Upper lobe of left lung (tissue), 6 donors: ENCODE data around the gene DERA. TPM values are rescaled to one million over a fixed set of nuclear protein-coding genes. Genes with fewer than 3 reads are reported as not detected.

Experiments used
- ATAC-seq, 2 donors: fragments of 200-7000 bp; cut with Tn5 transposase; one replicate each; pipeline ENCODE4 v1.9.1; 2022; ENCODE audit warnings: mild to moderate bottlenecking in 2 of 2, moderate library complexity in 2 of 2; ENCODE audit not compliant: low FRiP score in 2 of 2
- DNase-seq, 2 donors: peaks; one replicate each; pipeline ENCODE4 v3.0.0-alpha.2; 2019 to 2020
- H3K27ac ChIP-seq, 4 donors: fragments of 200-600 bp; sonication (generic); one replicate each; pipeline ENCODE4 v1.5.1; 2016 to 2019
- H3K27me3 ChIP-seq, 4 donors: fragments of 200-600 bp; sonication (generic); one replicate each; pipeline ENCODE4 v1.5.1; 2017 to 2019
- H3K36me3 ChIP-seq, 4 donors: fragments of 200-600 bp; sonication (generic); one replicate each; pipeline ENCODE4 v1.5.1; 2016 to 2019
- H3K4me1 ChIP-seq, 4 donors: fragments of 200-600 bp; sonication (generic); one replicate each; pipeline ENCODE4 v1.5.1; 2018 to 2019
- H3K4me3 ChIP-seq, 4 donors: fragments of 200-600 bp; sonication (generic); one replicate each; pipeline ENCODE4 v1.5.1; 2017 to 2019; ENCODE audit warnings: mild to moderate bottlenecking in 2 of 4, moderate library complexity in 1 of 4
- H3K9me3 ChIP-seq, 4 donors: fragments of 200-600 bp; sonication (generic); one replicate each; pipeline ENCODE4 v1.5.1; 2018 to 2019
- CTCF ChIP-seq, 6 experiments: fragments of 450-650 bp in 4 of 6; fragments of 200-600 bp in 2 of 6; sonication (generic) in 2 of 6; IDR thresholded peaks; one replicate each; pipeline ENCODE4 v1.5.1; 2016 to 2019; ENCODE audit warnings: antibody characterized with exemption in 6 of 6
- EP300 ChIP-seq, 4 donors: sonication (generic); formaldehyde crosslinking; IDR thresholded peaks; one replicate each; pipeline ENCODE4 v1.5.1; 2017; ENCODE audit warnings: antibody characterized with exemption in 4 of 4, control low read depth in 2 of 4
- POLR2A ChIP-seq, 4 donors: fragments of 450-650 bp; IDR thresholded peaks; one replicate each; pipeline ENCODE4 v1.5.1; 2016 to 2017; ENCODE audit warnings: antibody characterized with exemption in 4 of 4, mild to moderate bottlenecking in 2 of 4
- POLR2AphosphoS5 ChIP-seq, 2 donors: sonication (generic); formaldehyde crosslinking; IDR thresholded peaks; one replicate each; pipeline ENCODE4 v1.5.1; 2017; ENCODE audit warnings: antibody characterized with exemption in 2 of 2
- WGBS, 2 donors: methylation state at CpG; one replicate each; pipeline ENCODE4 v1.1.5; 2017 to 2018; 5-methylcytosine and 5-hydroxymethylcytosine counted together
- total RNA-seq, 6 donors: library from RNA; depleted of rRNA in 4 of 6; stranded (reverse); fragments of >200 nt in 4 of 6; gene quantifications; one replicate each; pipeline versions ENCODE4 v1.1.0 to v1.2.1, GENCODE V29; 2016 to 2021
- donor health status: DM: no; HTN: no; CAD: no; lungs with moderate emphysema.
- donor health status: DM: no; HTN: yes; CAD: no; lungs with severe emphysema.

DERA gene
- total RNA-seq, 6 donors from 2014 or later: 13.6 to 63.8 (median 39.2) TPM

GRCh38 chr12:15918066-15918465 lies 6.9 kb downstream of the DERA start:
- peaks cover 0 to 7% (median under 1%) of the 10 kb centered on the region in 4 donors for H3K4me1 ChIP-seq
- no peaks in the 10 kb centered on the region for H3K36me3 ChIP-seq

GRCh38 chr12:15919418-15919817 lies 8.3 kb downstream of the DERA start:
- no peak for TF ChIP-seq CTCF (IDR thresholded peaks at IDR 0.05)
- TF ChIP-seq POLR2AphosphoS5 (IDR thresholded peaks at IDR 0.05): no peak
- TF ChIP-seq EP300 (IDR thresholded peaks at IDR 0.05): no peak
- TF ChIP-seq POLR2A (IDR thresholded peaks at IDR 0.05): no peak
- H3K36me3 ChIP-seq: no peaks in the 10 kb centered on the region
- ATAC-seq (no peak), DNase-seq (no peak)
- 77 to 86% methylated on average over 2 of the region's 2 CpGs for WGBS, 2 donors
- no peak overlapping the region for H3K27ac ChIP-seq
- H3K27me3 ChIP-seq: no peaks in the 10 kb centered on the region
- H3K9me3 ChIP-seq: no peaks in the 10 kb centered on the region
- no peak overlapping the region for H3K4me3 ChIP-seq
- H3K4me1 ChIP-seq: peaks cover 0 to under 1% (median 0%) of the 10 kb centered on the region in 4 donors

More at GRCh38 chr12:15918066-15918465, 6.9 kb downstream of the DERA start:
- Histone ChIP-seq H3K27me3 (no peaks in the 10 kb centered on the region), H3K4me3 (no peak overlapping the region), H3K9me3 (no peaks in the 10 kb centered on the region), H3K27ac (no peak overlapping the region)
- peak in 1 of 2 donors; percentile 46 for DNase-seq
- 94 to 98% methylated on average over 7 of the region's 7 CpGs for WGBS, 2 donors
- TF ChIP-seq CTCF (IDR thresholded peaks at IDR 0.05): no peak
- TF ChIP-seq EP300 (IDR thresholded peaks at IDR 0.05): no peak
- TF ChIP-seq POLR2A (IDR thresholded peaks at IDR 0.05): no peak
- no peak for TF ChIP-seq POLR2AphosphoS5 (IDR thresholded peaks at IDR 0.05)
- no peak for ATAC-seq

GRCh38 chr12:15924956-15925355 lies 13.8 kb downstream of the DERA start:
- TF ChIP-seq POLR2A (IDR thresholded peaks at IDR 0.05) (no peak), CTCF (IDR thresholded peaks at IDR 0.05) (no peak), POLR2AphosphoS5 (IDR thresholded peaks at IDR 0.05) (no peak), EP300 (IDR thresholded peaks at IDR 0.05) (no peak)
- no peaks in the 10 kb centered on the region for H3K9me3 ChIP-seq
- H3K4me1 ChIP-seq: no peaks in the 10 kb centered on the region
- DNase-seq (no peak), ATAC-seq (no peak)
- H3K27me3 ChIP-seq: no peaks in the 10 kb centered on the region
- H3K27ac ChIP-seq: no peak overlapping the region
- WGBS, 2 donors: 74 to 79% methylated on average over 1 of the region's 1 CpG
- no peak overlapping the region for H3K4me3 ChIP-seq
- H3K36me3 ChIP-seq: no peaks in the 10 kb centered on the region

GRCh38 chr12:15928346-15928745 lies 17.2 kb downstream of the DERA start:
- Histone ChIP-seq H3K36me3 (no peaks in the 10 kb centered on the region), H3K27ac (no peak overlapping the region), H3K9me3 (no peaks in the 10 kb centered on the region), H3K4me1 (no peaks in the 10 kb centered on the region), H3K27me3 (no peaks in the 10 kb centered on the region), H3K4me3 (no peak overlapping the region)
- ATAC-seq (peak in 1 of 2 donors; percentile 50), DNase-seq (no peak)
- TF ChIP-seq POLR2AphosphoS5 (IDR thresholded peaks at IDR 0.05) (no peak), EP300 (IDR thresholded peaks at IDR 0.05) (no peak), POLR2A (IDR thresholded peaks at IDR 0.05) (no peak), CTCF (IDR thresholded peaks at IDR 0.05) (no peak)
- 76 to 81% methylated on average over 2 of the region's 2 CpGs for WGBS, 2 donors

GRCh38 chr12:15928870-15929571 lies 17.9 kb downstream of the DERA start:
- 76 to 77% methylated on average over 9 to 10 of the region's 10 CpGs for WGBS, 2 donors
- peak in 1 of 2 donors; percentile 24 for DNase-seq

More at GRCh38 chr12:15928870-15929571, 17.9 kb downstream of the DERA start:
- Histone ChIP-seq H3K9me3 (no peaks in the 10 kb centered on the region), H3K27ac (no peak overlapping the region), H3K4me3 (no peak overlapping the region), H3K36me3 (no peaks in the 10 kb centered on the region), H3K4me1 (no peaks in the 10 kb centered on the region), H3K27me3 (no peaks in the 10 kb centered on the region)
- ATAC-seq: no peak
- TF ChIP-seq POLR2AphosphoS5 (IDR thresholded peaks at IDR 0.05): no peak
- TF ChIP-seq POLR2A (IDR thresholded peaks at IDR 0.05): no peak
- TF ChIP-seq CTCF (IDR thresholded peaks at IDR 0.05): no peak
- TF ChIP-seq EP300 (IDR thresholded peaks at IDR 0.05): no peak
